Putamen (tissue), 1 donor: ENCODE results near the gene TDRD15.
A peak's percentile ranks its signal among the peaks of the same experiment; 100 is the strongest.
"Not testable (repeated sequence)": the region's sequence is repeated elsewhere in the genome, so short reads cannot be mapped to it uniquely, and the experiment has no call there.

Source experiments
- DNase-seq: peaks from one replicate; pipeline ENCODE4 v3.0.0-alpha.2; 2016; ENCODE audit warnings: low spot score

Gene TDRD15

GRCh38 chr2:21123473-21124393 lies at the start of gene TDRD15:
Gene TDRD15, plus strand, starts transcription at chr2:21123968. Its CDS starts 13,500 bp downstream, at chr2:21137468.
- DNase-seq, result no peak

GRCh38 chr2:21078296-21078695 lies 45.5 kb upstream of the TDRD15 start:
- DNase-seq, result no peak

DNA sequence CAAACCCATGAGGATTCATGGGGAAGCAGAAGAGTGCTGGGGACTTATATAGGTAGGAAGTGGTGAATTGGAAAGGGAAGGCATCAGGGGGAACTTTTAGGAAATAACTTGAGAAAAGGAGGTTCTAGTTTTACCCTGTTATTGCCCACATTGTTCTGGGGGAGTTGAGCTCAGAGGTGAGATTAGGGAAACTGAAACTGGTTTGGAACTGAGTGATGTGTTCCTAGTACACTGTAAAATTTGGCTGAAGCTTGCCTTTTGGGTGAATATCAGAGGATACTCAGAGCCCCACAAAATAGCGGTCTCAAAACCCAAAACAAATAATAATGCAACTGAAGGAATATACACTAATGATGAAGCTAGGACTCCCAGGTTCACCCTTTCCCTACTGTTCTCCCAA lies 40.3 kb upstream of the TDRD15 start:
- no peak for DNase-seq

DNA sequence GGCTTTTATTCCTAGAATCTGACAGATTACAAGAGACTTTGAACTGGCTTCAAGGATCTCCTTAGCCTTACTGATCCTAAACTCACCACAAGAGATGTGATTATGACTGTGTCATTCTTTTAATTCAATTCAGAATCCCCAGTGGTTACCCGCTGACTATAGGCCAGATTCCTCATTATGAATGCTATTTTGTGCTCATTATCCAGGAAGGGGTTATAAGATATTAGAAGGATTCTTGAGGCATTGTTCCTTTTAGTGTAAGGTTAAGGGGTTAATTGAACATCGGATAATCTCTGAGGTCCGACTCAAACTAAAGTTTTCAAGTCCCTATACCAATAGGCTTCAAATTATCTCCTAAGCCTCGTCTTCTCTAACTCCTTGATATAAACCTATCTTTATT lies 39.4 kb upstream of the TDRD15 start:
- DNase-seq, result no peak

- DNase-seq, result peak; percentile 23
These were observed 31.4 kb upstream of the TDRD15 start for GRCh38 chr2:21092308-21092869.

DNA sequence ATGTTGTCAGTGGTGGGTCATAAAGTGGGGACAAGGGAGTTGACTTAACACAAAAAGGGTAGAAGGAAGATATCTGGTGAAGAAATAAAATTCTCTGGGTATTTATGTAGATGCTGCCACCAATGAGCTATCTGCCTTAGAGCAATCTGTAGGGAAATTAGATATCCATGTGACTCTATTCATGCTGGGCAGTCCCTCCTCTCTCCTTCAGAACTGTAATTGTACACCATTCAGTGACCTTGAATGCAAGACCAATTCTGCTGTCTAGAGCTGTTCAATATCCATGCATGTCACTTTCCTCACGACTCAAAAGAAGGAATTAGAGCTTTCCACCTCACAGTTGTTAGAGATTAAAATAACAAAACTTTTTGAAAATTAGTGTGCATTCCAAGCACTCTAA lies 28.6 kb upstream of the TDRD15 start:
- DNase-seq, result no peak

GRCh38 chr2:21095714-21096113 lies 28.1 kb upstream of the TDRD15 start:
- no peak for DNase-seq

DNA sequence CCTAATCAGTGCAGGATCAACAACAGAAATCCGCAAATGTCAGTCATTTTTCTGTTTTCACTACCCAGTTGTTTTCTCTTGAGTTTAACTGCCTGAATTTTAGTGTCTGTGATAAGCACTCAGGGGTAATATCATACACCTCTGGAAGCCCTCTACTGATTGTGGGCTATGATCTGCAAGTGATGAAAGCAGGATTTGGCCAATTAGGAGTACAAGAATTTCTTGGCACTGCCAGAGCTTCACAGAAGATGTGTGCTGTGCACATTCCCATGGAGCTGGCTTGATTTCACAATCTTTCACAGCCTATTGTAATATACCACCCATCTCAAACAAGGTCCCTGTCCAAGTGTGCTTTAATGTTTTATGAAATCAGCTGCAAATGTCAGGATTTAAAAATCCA lies 27.3 kb upstream of the TDRD15 start:
- DNase-seq, result no peak

DNA sequence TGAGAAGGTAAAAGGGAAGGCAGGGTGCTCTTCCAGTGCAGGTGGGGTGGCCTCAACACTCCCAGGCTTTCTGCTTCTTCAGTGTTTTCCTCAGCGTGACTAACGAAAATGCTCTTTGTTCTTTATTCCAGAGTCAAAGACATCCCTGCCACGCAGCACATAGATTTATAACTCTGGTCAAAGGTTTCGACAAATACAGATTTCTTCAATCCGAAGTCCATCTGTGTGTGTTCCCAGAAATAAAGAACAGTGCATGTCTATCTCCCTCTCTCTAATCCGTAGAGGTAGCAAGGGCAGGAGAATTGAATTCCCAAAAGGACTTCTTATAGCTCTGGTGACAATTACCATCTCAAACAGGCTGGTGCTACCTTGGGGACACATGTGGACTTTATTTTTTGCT lies 26.4 kb upstream of the TDRD15 start:
- DNase-seq, result no peak

DNA sequence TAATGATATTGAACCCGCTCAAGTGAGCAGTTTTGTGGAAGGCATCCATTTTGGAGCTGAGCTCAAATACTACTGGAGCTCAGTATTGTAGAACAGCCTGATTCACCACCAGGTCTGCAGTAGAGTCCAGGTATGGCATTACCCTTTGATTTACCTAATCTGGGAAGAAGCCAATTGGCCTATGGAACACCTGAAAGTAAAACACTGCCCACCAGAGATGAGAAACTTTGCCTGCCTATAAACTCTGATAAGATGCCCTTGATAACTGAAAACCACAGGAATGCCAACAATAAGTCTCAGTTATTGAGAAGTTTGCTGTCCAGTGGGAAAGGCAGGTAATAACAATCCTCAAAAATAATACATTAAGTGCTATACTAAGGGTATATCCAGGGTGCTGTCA lies 25.5 kb upstream of the TDRD15 start:
- DNase-seq, result no peak

- no peak for DNase-seq
These were observed 24.4 kb upstream of the TDRD15 start for GRCh38 chr2:21099281-21099907.

GRCh38 chr2:21101514-21102155 lies 22.1 kb upstream of the TDRD15 start:
- not testable (repeated sequence) for DNase-seq

DNA sequence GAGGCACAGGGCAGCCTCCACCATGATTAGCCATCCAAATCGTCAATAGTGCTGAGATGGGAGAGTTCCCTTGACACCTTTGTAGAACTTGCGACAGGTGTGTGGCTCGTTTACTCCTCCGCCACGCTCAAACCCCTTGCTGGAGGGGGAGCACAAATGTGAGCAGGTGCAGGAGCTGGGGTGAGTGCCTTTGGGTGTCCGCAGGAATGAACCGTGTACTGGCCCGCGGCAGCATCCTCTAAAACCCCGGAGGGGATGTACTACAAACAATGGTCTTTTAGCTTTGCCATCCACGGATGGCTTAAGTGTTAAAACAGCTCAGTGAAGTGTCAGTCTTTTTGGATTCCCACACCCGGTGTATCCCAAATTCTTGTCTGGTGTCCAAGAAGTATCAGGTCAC lies 21.4 kb upstream of the TDRD15 start:
- no peak for DNase-seq

GRCh38 chr2:21103274-21103891 lies 20.4 kb upstream of the TDRD15 start:
- DNase-seq, result no peak

GRCh38 chr2:21104030-21104660 lies 19.6 kb upstream of the TDRD15 start:
- DNase-seq, result no peak

DNA sequence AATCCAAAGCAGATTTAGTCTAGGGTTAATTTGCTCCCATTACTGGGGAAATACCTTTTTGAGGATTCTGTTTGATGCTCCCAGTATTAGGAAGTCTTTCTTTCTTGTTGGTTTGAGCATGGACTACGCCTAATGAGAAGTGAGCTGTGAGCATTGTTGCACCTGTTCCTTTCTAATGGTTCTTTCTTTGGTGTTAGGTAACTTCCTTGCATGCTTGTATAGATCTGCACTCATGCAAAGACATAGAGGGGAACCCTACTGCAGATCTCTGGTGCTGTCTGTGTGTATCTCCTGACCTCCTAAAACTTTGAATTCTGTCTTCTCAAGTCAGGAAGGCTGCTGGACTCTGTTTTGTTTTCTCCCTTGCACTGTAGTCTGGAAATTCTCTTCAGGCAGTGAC lies 12.8 kb upstream of the TDRD15 start:
- DNase-seq, result no peak

GRCh38 chr2:21117688-21118087 lies 6.1 kb upstream of the TDRD15 start:
- DNase-seq, result no peak

DNA sequence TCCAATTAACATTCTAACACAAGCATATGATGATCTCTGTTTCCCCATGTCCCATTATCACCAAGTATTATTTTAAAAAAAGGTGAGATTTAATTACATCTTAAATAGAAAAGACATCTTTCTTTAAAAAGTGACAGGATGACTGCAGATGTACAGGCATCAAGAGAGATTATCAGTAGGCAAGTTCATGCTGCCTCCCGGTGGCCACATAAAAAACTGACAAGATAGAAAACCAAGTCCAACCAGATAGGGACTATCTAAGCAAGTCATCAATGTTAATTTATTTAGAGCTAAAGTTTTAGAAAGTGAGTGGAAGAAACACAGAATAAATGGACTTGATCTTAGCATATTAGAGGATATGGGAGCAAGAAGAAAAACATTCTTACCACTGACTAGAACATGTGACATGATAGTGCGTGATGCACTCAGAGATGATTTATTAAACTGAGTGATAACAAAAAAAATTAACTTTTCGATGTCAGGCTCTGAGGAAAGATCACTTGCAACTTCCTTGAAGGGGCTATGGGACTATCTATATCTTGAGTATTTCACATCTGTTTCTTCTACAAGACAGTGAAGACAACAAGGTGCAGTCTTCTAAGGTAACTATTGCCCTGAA lies 5.4 kb upstream of the TDRD15 start:
- DNase-seq, result peak; percentile 29

DNA sequence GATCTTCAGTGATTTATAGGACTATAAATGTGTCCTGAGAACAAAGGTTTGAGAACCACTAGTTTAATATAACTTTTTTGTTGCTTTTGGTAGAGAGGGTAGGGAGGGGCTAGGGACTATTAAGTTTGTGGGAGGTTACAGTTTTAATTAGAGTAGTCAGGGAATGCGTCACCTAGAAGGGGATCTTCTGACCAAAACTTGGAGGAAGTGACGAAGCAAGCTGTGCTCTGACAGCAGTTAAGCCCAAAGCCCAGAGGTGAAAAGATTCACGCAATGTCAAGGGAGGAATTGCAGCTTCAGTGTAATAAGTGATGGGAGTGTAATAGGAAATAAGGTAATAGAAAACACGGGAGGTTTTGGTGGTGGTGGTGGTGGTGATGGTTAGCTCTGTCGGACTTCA lies 8.1 kb downstream of the TDRD15 start:
- no peak for DNase-seq

DNA sequence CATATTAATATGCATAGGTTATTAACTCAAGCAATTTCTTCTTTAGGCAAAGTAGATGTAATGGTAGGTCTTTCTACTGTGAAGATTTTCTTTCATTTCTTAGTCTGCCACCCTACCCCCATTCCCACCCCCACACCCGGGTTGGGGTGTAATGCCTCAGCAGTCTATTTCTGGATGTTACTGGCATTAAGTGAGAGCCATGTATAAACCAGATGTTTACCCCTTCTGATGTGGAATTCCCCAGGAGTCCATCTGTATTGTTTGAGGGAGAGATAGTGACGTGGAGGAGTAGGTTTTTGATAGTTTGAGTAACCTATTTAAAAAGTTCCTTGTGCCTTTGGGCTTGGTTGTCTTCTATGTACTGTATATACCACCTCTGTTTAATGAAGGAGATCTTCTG lies 11.8 kb downstream of the TDRD15 start:
- no peak for DNase-seq

DNA sequence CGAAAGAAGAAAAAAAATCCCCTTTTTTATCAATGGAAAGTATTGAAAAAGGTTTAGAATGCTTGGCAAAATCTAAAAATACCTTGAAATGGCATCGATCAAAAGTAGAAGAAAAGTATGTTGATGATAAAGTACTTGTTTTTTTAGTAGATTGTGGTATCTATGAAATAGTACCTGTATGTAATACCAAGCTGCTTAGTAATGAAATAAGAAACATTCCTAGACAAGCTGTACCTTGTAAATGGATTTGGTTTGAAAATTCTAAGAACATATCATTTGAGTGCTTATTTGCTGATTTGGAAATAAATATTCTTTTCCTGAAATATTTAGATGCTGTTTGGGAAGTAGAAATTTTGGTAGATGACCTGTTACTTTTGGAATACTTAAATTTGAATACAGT lies 18.4 kb downstream of the TDRD15 start:
- DNase-seq, result no peak
